ENCODE data around the gene PPP1R9B. TPM values are rescaled to one million over a fixed set of nuclear protein-coding genes. Genes with fewer than 3 reads are reported as not detected.

Gene PPP1R9B
- total and polyA plus RNA-seq, 4 donors: 0.90 to 26.1 (median 7.1) TPM

DNA sequence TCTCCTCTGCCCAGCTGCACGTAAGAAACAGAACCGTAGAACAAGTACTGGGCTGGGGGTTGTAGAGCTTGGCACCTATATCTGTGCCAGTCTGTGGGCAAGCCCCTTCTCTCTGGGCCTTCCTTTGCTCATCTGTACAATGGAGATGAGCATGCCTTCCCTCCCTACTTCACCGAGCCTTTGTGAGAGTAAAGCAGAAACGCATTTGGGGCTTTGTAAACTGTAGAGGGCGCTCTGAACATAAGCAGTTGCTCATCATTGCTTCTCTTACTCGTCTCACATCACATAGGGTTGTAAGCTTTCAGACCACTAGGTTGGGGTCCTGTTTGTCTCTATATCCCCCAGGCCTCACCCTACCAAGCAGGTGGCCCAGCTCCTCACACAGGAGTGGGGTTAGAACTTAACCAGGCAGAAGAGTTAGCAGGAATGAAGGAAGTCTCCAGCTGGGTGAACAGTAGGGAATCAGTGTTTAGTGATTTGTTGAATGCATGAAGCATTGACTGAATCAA lies 35.6 kb downstream of the PPP1R9B start:
- WGBS: 25% methylated on average over 6 of the region's 6 CpGs
- Histone ChIP-seq H3K9me3 (ENCODE audit: control insufficient read depth in 4 of 4, low read length in 3 of 4) (no peaks in the 10 kb centered on the region), H3K4me1 (ENCODE audit: control insufficient read depth in 4 of 4, insufficient read depth in 4 of 4, low read length in 3 of 4) (peaks cover 6 to 24% (median 15%) of the 10 kb centered on the region in 4 donors), H3K27me3 (ENCODE audit: control insufficient read depth in 4 of 4, insufficient read depth in 4 of 4, low read length in 3 of 4) (no peaks in the 10 kb centered on the region), H3K36me3 (ENCODE audit: control insufficient read depth in 4 of 4, insufficient read depth in 3 of 4, low read depth in 1 of 4, low read length in 3 of 4) (peaks cover 0 to 5% (median 2%) of the 10 kb centered on the region in 4 donors), H3K27ac (ENCODE audit: low read depth in 1 of 2, low read length in 2 of 2) (no peak overlapping the region), H3K4me3 (ENCODE audit: low read depth in 1 of 3, low read length in 3 of 3) (no peak overlapping the region), H3K9ac (ENCODE audit: low read depth in 1 of 2, low read length in 2 of 2) (no peak overlapping the region)
- TF ChIP-seq, protein P1, sequence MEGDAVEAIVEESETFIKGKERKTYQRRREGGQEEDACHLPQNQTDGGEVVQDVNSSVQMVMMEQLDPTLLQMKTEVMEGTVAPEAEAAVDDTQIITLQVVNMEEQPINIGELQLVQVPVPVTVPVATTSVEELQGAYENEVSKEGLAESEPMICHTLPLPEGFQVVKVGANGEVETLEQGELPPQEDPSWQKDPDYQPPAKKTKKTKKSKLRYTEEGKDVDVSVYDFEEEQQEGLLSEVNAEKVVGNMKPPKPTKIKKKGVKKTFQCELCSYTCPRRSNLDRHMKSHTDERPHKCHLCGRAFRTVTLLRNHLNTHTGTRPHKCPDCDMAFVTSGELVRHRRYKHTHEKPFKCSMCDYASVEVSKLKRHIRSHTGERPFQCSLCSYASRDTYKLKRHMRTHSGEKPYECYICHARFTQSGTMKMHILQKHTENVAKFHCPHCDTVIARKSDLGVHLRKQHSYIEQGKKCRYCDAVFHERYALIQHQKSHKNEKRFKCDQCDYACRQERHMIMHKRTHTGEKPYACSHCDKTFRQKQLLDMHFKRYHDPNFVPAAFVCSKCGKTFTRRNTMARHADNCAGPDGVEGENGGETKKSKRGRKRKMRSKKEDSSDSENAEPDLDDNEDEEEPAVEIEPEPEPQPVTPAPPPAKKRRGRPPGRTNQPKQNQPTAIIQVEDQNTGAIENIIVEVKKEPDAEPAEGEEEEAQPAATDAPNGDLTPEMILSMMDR (IDR thresholded peaks at IDR 0.05; ENCODE audit: low read depth, low read length, missing input control): peak; percentile 32
- TF ChIP-seq HNF4G (IDR thresholded peaks at IDR 0.05) (no peak), RAD21 (IDR thresholded peaks at IDR 0.05) (peak in 1 of 2 donors; percentile 74)
- no peak for DNase-seq (ENCODE audit: low spot score)

DNA sequence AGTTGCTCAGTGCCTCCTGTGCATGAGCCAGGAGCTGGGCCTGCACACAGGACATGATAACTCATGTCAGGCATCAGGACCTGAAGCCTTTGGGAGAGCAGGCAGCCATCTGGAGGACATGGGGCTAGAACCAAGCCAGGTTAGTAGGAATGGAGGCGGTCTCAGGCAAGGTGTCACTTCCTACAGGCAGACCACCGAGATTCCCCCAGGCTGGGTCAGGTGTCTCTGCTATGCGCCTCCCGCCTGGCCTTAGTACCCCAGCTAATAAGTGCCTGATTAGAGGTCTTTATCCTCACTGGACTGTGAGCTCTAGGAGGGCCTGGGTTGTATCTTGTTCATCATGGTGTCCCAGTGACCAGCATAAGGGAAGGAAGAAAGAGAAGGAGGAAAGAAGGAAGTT lies 36.1 kb downstream of the PPP1R9B start:
- no peak overlapping the region for H3K9ac ChIP-seq (ENCODE audit: low read depth in 1 of 2, low read length in 2 of 2)
- H3K4me1 ChIP-seq (ENCODE audit: control insufficient read depth in 4 of 4, insufficient read depth in 4 of 4, low read length in 3 of 4): peaks cover 6 to 24% (median 15%) of the 10 kb centered on the region in 4 donors
- no peaks in the 10 kb centered on the region for H3K27me3 ChIP-seq (ENCODE audit: control insufficient read depth in 4 of 4, insufficient read depth in 4 of 4, low read length in 3 of 4)
- no peak overlapping the region for H3K4me3 ChIP-seq (ENCODE audit: low read depth in 1 of 3, low read length in 3 of 3)
- H3K9me3 ChIP-seq (ENCODE audit: control insufficient read depth in 4 of 4, low read length in 3 of 4): no peaks in the 10 kb centered on the region
- no peak overlapping the region for H3K27ac ChIP-seq (ENCODE audit: low read depth in 1 of 2, low read length in 2 of 2)
- no peak for TF ChIP-seq HNF4G (IDR thresholded peaks at IDR 0.05)
- TF ChIP-seq, protein P2, sequence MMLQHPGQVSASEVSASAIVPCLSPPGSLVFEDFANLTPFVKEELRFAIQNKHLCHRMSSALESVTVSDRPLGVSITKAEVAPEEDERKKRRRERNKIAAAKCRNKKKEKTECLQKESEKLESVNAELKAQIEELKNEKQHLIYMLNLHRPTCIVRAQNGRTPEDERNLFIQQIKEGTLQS (IDR thresholded peaks at IDR 0.05): no peak
- no peak for TF ChIP-seq SP1 (IDR thresholded peaks at IDR 0.05)
- no peak for TF ChIP-seq FOXA2 (IDR thresholded peaks at IDR 0.05)
- no peak for TF ChIP-seq TAF1 (conservative IDR thresholded peaks at IDR 0.05)
- TF ChIP-seq NR2F2 (IDR thresholded peaks at IDR 0.05): no peak
- TF ChIP-seq HNF4A (conservative IDR thresholded peaks at IDR 0.05): no peak
- TF ChIP-seq GABPA (IDR thresholded peaks at IDR 0.05 in 1 of 2, conservative IDR thresholded peaks at IDR 0.05 in 1 of 2): no peak
- TF ChIP-seq JUND (IDR thresholded peaks at IDR 0.05): no peak
- TF ChIP-seq FOXA1 (IDR thresholded peaks at IDR 0.05): no peak
- TF ChIP-seq RAD21 (IDR thresholded peaks at IDR 0.05): no peak
- TF ChIP-seq RXRA (IDR thresholded peaks at IDR 0.05): no peak
- TF ChIP-seq, protein P3, sequence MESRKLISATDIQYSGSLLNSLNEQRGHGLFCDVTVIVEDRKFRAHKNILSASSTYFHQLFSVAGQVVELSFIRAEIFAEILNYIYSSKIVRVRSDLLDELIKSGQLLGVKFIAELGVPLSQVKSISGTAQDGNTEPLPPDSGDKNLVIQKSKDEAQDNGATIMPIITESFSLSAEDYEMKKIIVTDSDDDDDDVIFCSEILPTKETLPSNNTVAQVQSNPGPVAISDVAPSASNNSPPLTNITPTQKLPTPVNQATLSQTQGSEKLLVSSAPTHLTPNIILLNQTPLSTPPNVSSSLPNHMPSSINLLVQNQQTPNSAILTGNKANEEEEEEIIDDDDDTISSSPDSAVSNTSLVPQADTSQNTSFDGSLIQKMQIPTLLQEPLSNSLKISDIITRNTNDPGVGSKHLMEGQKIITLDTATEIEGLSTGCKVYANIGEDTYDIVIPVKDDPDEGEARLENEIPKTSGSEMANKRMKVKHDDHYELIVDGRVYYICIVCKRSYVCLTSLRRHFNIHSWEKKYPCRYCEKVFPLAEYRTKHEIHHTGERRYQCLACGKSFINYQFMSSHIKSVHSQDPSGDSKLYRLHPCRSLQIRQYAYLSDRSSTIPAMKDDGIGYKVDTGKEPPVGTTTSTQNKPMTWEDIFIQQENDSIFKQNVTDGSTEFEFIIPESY (IDR thresholded peaks at IDR 0.05): no peak
- TF ChIP-seq EGR1 (IDR thresholded peaks at IDR 0.05; ENCODE audit: low read depth in 2 of 2): no peak
- TF ChIP-seq YY1 (IDR thresholded peaks at IDR 0.05): no peak
- TF ChIP-seq, protein P4, sequence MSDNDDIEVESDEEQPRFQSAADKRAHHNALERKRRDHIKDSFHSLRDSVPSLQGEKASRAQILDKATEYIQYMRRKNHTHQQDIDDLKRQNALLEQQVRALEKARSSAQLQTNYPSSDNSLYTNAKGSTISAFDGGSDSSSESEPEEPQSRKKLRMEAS (IDR thresholded peaks at IDR 0.05): no peak
- TF ChIP-seq, protein P1 (IDR thresholded peaks at IDR 0.05; ENCODE audit: low read depth, low read length, missing input control): no peak
- TF ChIP-seq, protein P5, sequence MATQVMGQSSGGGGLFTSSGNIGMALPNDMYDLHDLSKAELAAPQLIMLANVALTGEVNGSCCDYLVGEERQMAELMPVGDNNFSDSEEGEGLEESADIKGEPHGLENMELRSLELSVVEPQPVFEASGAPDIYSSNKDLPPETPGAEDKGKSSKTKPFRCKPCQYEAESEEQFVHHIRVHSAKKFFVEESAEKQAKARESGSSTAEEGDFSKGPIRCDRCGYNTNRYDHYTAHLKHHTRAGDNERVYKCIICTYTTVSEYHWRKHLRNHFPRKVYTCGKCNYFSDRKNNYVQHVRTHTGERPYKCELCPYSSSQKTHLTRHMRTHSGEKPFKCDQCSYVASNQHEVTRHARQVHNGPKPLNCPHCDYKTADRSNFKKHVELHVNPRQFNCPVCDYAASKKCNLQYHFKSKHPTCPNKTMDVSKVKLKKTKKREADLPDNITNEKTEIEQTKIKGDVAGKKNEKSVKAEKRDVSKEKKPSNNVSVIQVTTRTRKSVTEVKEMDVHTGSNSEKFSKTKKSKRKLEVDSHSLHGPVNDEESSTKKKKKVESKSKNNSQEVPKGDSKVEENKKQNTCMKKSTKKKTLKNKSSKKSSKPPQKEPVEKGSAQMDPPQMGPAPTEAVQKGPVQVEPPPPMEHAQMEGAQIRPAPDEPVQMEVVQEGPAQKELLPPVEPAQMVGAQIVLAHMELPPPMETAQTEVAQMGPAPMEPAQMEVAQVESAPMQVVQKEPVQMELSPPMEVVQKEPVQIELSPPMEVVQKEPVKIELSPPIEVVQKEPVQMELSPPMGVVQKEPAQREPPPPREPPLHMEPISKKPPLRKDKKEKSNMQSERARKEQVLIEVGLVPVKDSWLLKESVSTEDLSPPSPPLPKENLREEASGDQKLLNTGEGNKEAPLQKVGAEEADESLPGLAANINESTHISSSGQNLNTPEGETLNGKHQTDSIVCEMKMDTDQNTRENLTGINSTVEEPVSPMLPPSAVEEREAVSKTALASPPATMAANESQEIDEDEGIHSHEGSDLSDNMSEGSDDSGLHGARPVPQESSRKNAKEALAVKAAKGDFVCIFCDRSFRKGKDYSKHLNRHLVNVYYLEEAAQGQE (IDR thresholded peaks at IDR 0.05): no peak
- no peak for DNase-seq (ENCODE audit: low spot score)
- 80% methylated on average over 4 of the region's 4 CpGs for WGBS
- peaks cover 3 to 8% (median 4%) of the 10 kb centered on the region in 4 donors for H3K36me3 ChIP-seq (ENCODE audit: control insufficient read depth in 4 of 4, insufficient read depth in 3 of 4, low read depth in 1 of 4, low read length in 3 of 4)

Data from liver (tissue), 9 donors.